Lower leg skin (tissue), 3 donors: ENCODE measurements around the gene ABTB2.

Source experiments
- CTCF ChIP-seq, 3 donors: fragments of 450-650 bp; IDR thresholded peaks; one replicate each; pipeline ENCODE4 v1.5.1; 2016; ENCODE audit warnings: antibody characterized with exemption in 3 of 3, mild to moderate bottlenecking in 3 of 3, moderate library complexity in 2 of 3
- POLR2A ChIP-seq, 2 donors: fragments of 450-650 bp; IDR thresholded peaks; one replicate each; pipeline ENCODE4 v1.6.1; 2016 to 2017; ENCODE audit warnings: antibody characterized with exemption in 2 of 2, mild to moderate bottlenecking in 1 of 2, moderate library complexity in 1 of 2

- no peak for TF ChIP-seq CTCF (IDR thresholded peaks at IDR 0.05)
- no peak for TF ChIP-seq POLR2A (IDR thresholded peaks at IDR 0.05)
These were observed 177.6 kb downstream of the ABTB2 start for GRCh38 chr11:34180040-34180813.
